HCT116 (cell line): ENCODE measurements around the gene GKN1. TPM values are rescaled to one million over a fixed set of nuclear protein-coding genes. Genes with fewer than 3 reads are reported as not detected.

Source experiments
- ATAC-seq: fragments of 200-7000 bp; cut with Tn5 transposase; 2 replicates; pipeline ENCODE4 v1.9.1; 2020; ENCODE audit warnings: mild to moderate bottlenecking, moderate library complexity
- BruUV-seq: library from RNA; stranded (reverse); fragments of 400-500 nt; replicated peaks from 2 replicates; lab custom pipeline; 2021; lab: Mats Ljungman, UMichigan
- CTCF ChIA-PET: fragments of 300-600 bp; sonication (Branson Sonifier 250); formaldehyde crosslinking; loops from one replicate; lab custom pipeline; 2021; ENCODE audit warnings: antibody characterized with exemption; lab: Charles Lee
- POLR2A ChIA-PET: fragments of 300-600, 350-600 bp; sonication (Branson Sonifier 250); formaldehyde crosslinking; loops from one replicate; lab custom pipeline; 2021; ENCODE audit warnings: antibody characterized with exemption; lab: Charles Lee
- RAD21 ChIA-PET, 2 experiments: fragments of 300-600 bp; sonication (Branson Sonifier 250); formaldehyde crosslinking; loops; one replicate each; lab custom pipeline; 2023; ENCODE audit warnings: low total read pairs in 2 of 2; ENCODE audit not compliant: uncharacterized antibody in 2 of 2, unreplicated experiment in 2 of 2, low non-redundant PET in 1 of 2; lab: Charles Lee
- DNase-seq: peaks from one replicate; pipeline ENCODE4 v3.0.0-alpha.2; 2010; ENCODE audit warnings: low read depth, low spot score
- H2AFZ ChIP-seq: fragments of 200-600 bp; shearing (Covaris generic), sonication (generic); 2 replicates; pipeline ENCODE4 v1.6.1; 2017; ENCODE audit warnings: low read depth, mixed run types, mixed read lengths, antibody characterized with exemption, low read length; ENCODE audit not compliant: poor library complexity, severe bottlenecking
- H3K27ac ChIP-seq: 2 replicates; pipeline ENCODE4 v1.5.1; 2012; ENCODE audit warnings: low read depth, low read length
- H3K27me3 ChIP-seq: fragments of 200-600 bp; sonication (generic); 2 replicates; pipeline ENCODE4 v1.6.1; 2016; ENCODE audit warnings: mixed run types, low read length, mixed read lengths; ENCODE audit not compliant: insufficient read depth
- H3K36me3 ChIP-seq, 2 experiments: fragments of 200-500 bp in 1 of 2; fragments of 200-600 bp in 1 of 2; sonication (Bioruptor generic) in 1 of 2; sonication (generic) in 1 of 2; 2 replicates each; pipeline versions ENCODE4 v1.5.1 to v1.6.1; 2014 to 2016; ENCODE audit warnings: low read length in 2 of 2, inconsistent platforms in 1 of 2, mixed read lengths in 1 of 2, mixed run types in 1 of 2; ENCODE audit not compliant: insufficient read depth in 2 of 2, control insufficient read depth in 1 of 2
- H3K4me1 ChIP-seq, 2 experiments: fragments of 200-600 bp in 1 of 2; sonication (generic) in 1 of 2; 2 replicates each; pipeline versions ENCODE4 v1.5.1 to v1.6.1; 2012 to 2017; ENCODE audit warnings: low read length in 2 of 2, inconsistent platforms in 1 of 2, mild to moderate bottlenecking in 1 of 2, mixed read lengths in 1 of 2, mixed run types in 1 of 2, moderate library complexity in 1 of 2; ENCODE audit not compliant: insufficient read depth in 2 of 2, control insufficient read depth in 1 of 2
- H3K4me2 ChIP-seq: fragments of 200-600 bp; sonication (generic); 2 replicates; pipeline ENCODE4 v1.6.1; 2017; ENCODE audit warnings: mixed run types, low read length, mixed read lengths
- H3K4me3 ChIP-seq, 2 experiments: fragments of 200-600 bp in 1 of 2; sonication (generic) in 1 of 2; replicated peaks in 1 of 2; 2 replicates each; pipeline ENCODE4 v1.5.1; 2011 to 2016; ENCODE audit warnings: low read length in 2 of 2, control low read depth in 1 of 2, low read depth in 1 of 2, mild to moderate bottlenecking in 1 of 2, mixed read lengths in 1 of 2, mixed run types in 1 of 2
- H3K79me2 ChIP-seq: fragments of 200-600 bp; sonication (generic); 2 replicates; pipeline ENCODE4 v1.6.1; 2017; ENCODE audit warnings: mild to moderate bottlenecking, mixed run types, low read length, moderate library complexity, mixed read lengths; ENCODE audit not compliant: insufficient read depth
- H3K9ac ChIP-seq: fragments of 200-600 bp; sonication (generic); 2 replicates; pipeline ENCODE4 v1.6.1; 2016; ENCODE audit warnings: low read length, mixed read lengths
- H3K9me2 ChIP-seq: fragments of 200-600 bp; sonication (generic), shearing (Covaris generic); 2 replicates; pipeline ENCODE4 v1.6.1; 2017; ENCODE audit warnings: mixed run types, mild to moderate bottlenecking, moderate library complexity; ENCODE audit not compliant: insufficient read depth
- H3K9me3 ChIP-seq, 2 experiments: fragments of 200-500 bp in 1 of 2; fragments of 200-600 bp in 1 of 2; sonication (Bioruptor generic) in 1 of 2; sonication (generic) in 1 of 2; 2 replicates each; pipeline ENCODE4 v1.6.1; 2014 to 2017; ENCODE audit warnings: low read length in 2 of 2, mixed read lengths in 2 of 2, inconsistent platforms in 1 of 2, low read depth in 1 of 2, mild to moderate bottlenecking in 1 of 2, mixed run types in 1 of 2, moderate library complexity in 1 of 2; ENCODE audit not compliant: control insufficient read depth in 1 of 2, insufficient read depth in 1 of 2
- H4K20me1 ChIP-seq: fragments of 200-600 bp; sonication (generic), shearing (Covaris generic); 2 replicates; pipeline ENCODE4 v1.6.1; 2017; ENCODE audit warnings: mixed run types, mild to moderate bottlenecking, moderate library complexity; ENCODE audit not compliant: insufficient read depth
- CEBPB ChIP-seq: IDR thresholded peaks from 2 replicates; pipeline ENCODE4 v1.6.1; 2012; ENCODE audit warnings: low read depth
- ELF1 ChIP-seq: IDR thresholded peaks from 2 replicates; pipeline ENCODE4 v1.6.1; 2012; ENCODE audit warnings: low read depth, borderline replicate concordance
- EZH2 ChIP-seq: fragments of 200-600 bp; sonication (generic); IDR thresholded peaks from 2 replicates; pipeline ENCODE4 v1.6.1; 2017; ENCODE audit warnings: antibody characterized with exemption, mixed run types
- EZH2phosphoT487 ChIP-seq: fragments of 200-600 bp; IDR thresholded peaks from 2 replicates; pipeline ENCODE4 v1.6.1; 2018; ENCODE audit warnings: antibody characterized with exemption, borderline replicate concordance
- FOSL1 ChIP-seq: IDR thresholded peaks from 2 replicates; pipeline ENCODE4 v1.6.1; 2012; ENCODE audit warnings: low read depth
- JUND ChIP-seq: IDR thresholded peaks from 2 replicates; pipeline ENCODE4 v1.6.1; 2012
- RAD21 ChIP-seq: IDR thresholded peaks from 2 replicates; pipeline ENCODE4 v1.6.1; 2012; ENCODE audit warnings: low read depth, mild to moderate bottlenecking
- YY1 ChIP-seq: IDR thresholded peaks from 2 replicates; pipeline ENCODE4 v1.6.1; 2011; ENCODE audit warnings: low read length, low read depth, moderate library complexity, mild to moderate bottlenecking; ENCODE audit not compliant: insufficient replicate concordance; ENCODE audit errors: extremely low read depth
- intact Hi-C: fragments of 100-400 bp; cut with micrococcal nuclease; formaldehyde crosslinking; loops from 2 replicates; pipeline ENCODE4 v1.10.0; 2022
- total RNA-seq: library from RNA; stranded (reverse); gene quantifications from one replicate; pipeline ENCODE4 v1.2.1, GENCODE V29; 2021; ENCODE audit not compliant: unreplicated experiment
- TF ChIP-seq, protein P1 (sequence below): IDR thresholded peaks from 2 replicates; pipeline ENCODE4 v1.6.1; 2011; ENCODE audit warnings: mild to moderate bottlenecking, low read length, moderate library complexity; ENCODE audit not compliant: insufficient replicate concordance; ENCODE audit errors: extremely low read depth
- TF ChIP-seq, protein P2 (sequence below): IDR thresholded peaks from 2 replicates; pipeline ENCODE4 v1.6.1; 2012
- TF ChIP-seq, protein P3 (sequence below): IDR thresholded peaks from 2 replicates; pipeline ENCODE4 v1.6.1; 2012; ENCODE audit warnings: low read depth
- TF ChIP-seq, protein P4 (sequence below): IDR thresholded peaks from 2 replicates; pipeline ENCODE4 v1.6.1; 2012

GKN1 gene
- total RNA-seq, 1 experiment from 2014 or later, result not detected

GRCh38 chr2:68969736-68970490 is 4.5 kb upstream of the GKN1 start:
- Histone ChIP-seq H2AFZ (no peak overlapping the region), H3K9ac (no peak overlapping the region), H3K79me2 (no peaks in the 10 kb centered on the region), H3K27me3 (no peaks in the 10 kb centered on the region), H3K4me1 (peaks cover 0 to 14% of the 10 kb centered on the region in 2 experiments; a peak in 2 of 4 replicates), H4K20me1 (no peaks in the 10 kb centered on the region), H3K36me3 (no peaks in the 10 kb centered on the region), H3K27ac (no peak overlapping the region), H3K4me2 (no peak overlapping the region), H3K9me3 (no peaks in the 10 kb centered on the region), H3K4me3 (no peak overlapping the region), H3K9me2 (no peaks in the 10 kb centered on the region; the same call in 1 of the 2 replicates)
- intact Hi-C loops, result no loop called here
- POLR2A ChIA-PET, result no interaction called here
- no peak for DNase-seq
- no peak for ATAC-seq
- TF ChIP-seq YY1, result no peak
- no TSS peak for BruUV-seq
- RAD21 ChIA-PET, result no interaction called here
- CTCF ChIA-PET, result no interaction called here

DNA sequence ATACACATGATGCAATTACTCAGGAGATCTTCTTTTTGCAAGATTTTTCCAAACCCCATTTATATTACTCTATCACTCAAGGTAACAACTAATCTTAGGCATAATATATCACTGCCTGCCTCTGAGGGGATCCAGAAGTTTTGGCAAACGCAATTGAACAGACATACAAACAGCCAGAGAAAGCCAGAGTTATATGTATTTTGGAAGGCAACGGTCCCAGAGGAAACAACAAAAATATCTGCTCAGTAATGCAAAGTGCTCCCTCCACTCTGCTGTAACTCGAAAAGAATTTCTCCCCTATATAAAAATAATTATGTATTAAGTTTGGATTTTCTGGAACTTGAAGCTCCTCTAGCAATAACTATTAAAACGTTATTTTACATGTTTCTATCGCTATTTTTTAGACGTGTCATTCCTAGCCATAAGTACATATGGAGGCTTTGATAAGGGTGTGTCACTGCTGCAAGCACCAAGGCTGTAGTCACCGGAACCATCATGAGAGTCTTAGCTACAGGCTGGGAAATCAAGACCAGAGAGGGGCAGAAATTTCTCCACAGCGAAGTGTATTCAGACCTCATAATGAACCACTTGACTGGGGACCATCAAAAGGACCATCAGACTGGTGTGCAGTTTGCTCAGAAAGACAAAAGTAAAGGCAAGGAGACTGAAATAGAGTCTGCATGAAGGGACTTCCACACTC is 3.7 kb upstream of the GKN1 start:
- Histone ChIP-seq H3K9ac (no peak overlapping the region), H2AFZ (no peak overlapping the region), H3K79me2 (no peaks in the 10 kb centered on the region), H4K20me1 (no peaks in the 10 kb centered on the region), H3K9me3 (no peaks in the 10 kb centered on the region), H3K4me2 (no peak overlapping the region), H3K4me1 (peaks cover 0 to 14% of the 10 kb centered on the region in 2 experiments; a peak in 2 of 4 replicates), H3K9me2 (no peaks in the 10 kb centered on the region; the same call in 1 of the 2 replicates), H3K4me3 (no peak overlapping the region), H3K27ac (no peak overlapping the region), H3K36me3 (no peaks in the 10 kb centered on the region), H3K27me3 (no peaks in the 10 kb centered on the region)
- no TSS peak for BruUV-seq
- ChIA-PET POLR2A (no interaction called here), RAD21 (no interaction called here), CTCF (no interaction called here)
- DNase-seq (no peak), ATAC-seq (no peak)
- intact Hi-C loops, result no loop called here
- TF ChIP-seq, protein P1, sequence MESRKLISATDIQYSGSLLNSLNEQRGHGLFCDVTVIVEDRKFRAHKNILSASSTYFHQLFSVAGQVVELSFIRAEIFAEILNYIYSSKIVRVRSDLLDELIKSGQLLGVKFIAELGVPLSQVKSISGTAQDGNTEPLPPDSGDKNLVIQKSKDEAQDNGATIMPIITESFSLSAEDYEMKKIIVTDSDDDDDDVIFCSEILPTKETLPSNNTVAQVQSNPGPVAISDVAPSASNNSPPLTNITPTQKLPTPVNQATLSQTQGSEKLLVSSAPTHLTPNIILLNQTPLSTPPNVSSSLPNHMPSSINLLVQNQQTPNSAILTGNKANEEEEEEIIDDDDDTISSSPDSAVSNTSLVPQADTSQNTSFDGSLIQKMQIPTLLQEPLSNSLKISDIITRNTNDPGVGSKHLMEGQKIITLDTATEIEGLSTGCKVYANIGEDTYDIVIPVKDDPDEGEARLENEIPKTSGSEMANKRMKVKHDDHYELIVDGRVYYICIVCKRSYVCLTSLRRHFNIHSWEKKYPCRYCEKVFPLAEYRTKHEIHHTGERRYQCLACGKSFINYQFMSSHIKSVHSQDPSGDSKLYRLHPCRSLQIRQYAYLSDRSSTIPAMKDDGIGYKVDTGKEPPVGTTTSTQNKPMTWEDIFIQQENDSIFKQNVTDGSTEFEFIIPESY, result no peak
- TF ChIP-seq FOSL1, result no peak
- TF ChIP-seq, protein P2, sequence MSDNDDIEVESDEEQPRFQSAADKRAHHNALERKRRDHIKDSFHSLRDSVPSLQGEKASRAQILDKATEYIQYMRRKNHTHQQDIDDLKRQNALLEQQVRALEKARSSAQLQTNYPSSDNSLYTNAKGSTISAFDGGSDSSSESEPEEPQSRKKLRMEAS, result no peak
- no peak for TF ChIP-seq EZH2
- TF ChIP-seq, protein P3, sequence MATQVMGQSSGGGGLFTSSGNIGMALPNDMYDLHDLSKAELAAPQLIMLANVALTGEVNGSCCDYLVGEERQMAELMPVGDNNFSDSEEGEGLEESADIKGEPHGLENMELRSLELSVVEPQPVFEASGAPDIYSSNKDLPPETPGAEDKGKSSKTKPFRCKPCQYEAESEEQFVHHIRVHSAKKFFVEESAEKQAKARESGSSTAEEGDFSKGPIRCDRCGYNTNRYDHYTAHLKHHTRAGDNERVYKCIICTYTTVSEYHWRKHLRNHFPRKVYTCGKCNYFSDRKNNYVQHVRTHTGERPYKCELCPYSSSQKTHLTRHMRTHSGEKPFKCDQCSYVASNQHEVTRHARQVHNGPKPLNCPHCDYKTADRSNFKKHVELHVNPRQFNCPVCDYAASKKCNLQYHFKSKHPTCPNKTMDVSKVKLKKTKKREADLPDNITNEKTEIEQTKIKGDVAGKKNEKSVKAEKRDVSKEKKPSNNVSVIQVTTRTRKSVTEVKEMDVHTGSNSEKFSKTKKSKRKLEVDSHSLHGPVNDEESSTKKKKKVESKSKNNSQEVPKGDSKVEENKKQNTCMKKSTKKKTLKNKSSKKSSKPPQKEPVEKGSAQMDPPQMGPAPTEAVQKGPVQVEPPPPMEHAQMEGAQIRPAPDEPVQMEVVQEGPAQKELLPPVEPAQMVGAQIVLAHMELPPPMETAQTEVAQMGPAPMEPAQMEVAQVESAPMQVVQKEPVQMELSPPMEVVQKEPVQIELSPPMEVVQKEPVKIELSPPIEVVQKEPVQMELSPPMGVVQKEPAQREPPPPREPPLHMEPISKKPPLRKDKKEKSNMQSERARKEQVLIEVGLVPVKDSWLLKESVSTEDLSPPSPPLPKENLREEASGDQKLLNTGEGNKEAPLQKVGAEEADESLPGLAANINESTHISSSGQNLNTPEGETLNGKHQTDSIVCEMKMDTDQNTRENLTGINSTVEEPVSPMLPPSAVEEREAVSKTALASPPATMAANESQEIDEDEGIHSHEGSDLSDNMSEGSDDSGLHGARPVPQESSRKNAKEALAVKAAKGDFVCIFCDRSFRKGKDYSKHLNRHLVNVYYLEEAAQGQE, result no peak
- no peak for TF ChIP-seq RAD21
- TF ChIP-seq, protein P4, sequence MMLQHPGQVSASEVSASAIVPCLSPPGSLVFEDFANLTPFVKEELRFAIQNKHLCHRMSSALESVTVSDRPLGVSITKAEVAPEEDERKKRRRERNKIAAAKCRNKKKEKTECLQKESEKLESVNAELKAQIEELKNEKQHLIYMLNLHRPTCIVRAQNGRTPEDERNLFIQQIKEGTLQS, result no peak
- no peak for TF ChIP-seq CEBPB
- TF ChIP-seq ELF1, result no peak
- no peak for TF ChIP-seq JUND
- no peak for TF ChIP-seq EZH2phosphoT487
